ENCODE measurements around the gene MIS18BP1.
"Not testable (repeated sequence)": the region's sequence is repeated elsewhere in the genome, so short reads cannot be mapped to it uniquely, and the experiment has no call there.

MIS18BP1 gene

GRCh38 chr14:45246691-45247090, 6.3 kb downstream of the MIS18BP1 start:
- H3K79me2 ChIP-seq (ENCODE audit: control insufficient read depth, insufficient read depth, low read length, unreplicated experiment) = peaks cover 99% of the 10 kb centered on the region
- H3K27ac ChIP-seq (ENCODE audit: low read depth, low read length) = 0 out of 2 replicates have a peak overlapping the region, but pooled peaks have one; percentile 7
- no peak overlapping the region for H2AFZ ChIP-seq (ENCODE audit: low read length, unreplicated experiment)
- H3K36me3 ChIP-seq (ENCODE audit: insufficient read depth, low read length) = 0 out of 2 replicates have a peak, but pooled peaks cover 7% of the 10 kb centered on the region
- H3K4me1 ChIP-seq (ENCODE audit: control insufficient read depth, insufficient read depth, low read length, unreplicated experiment) = peaks cover 43% of the 10 kb centered on the region
- H3K27me3 ChIP-seq (ENCODE audit: insufficient read depth, low read length) = no peaks in the 10 kb centered on the region
- peak overlapping the region; percentile 44; the same call in 1 of the 2 replicates for H3K4me3 ChIP-seq (ENCODE audit: low read depth, low read length)

DNA sequence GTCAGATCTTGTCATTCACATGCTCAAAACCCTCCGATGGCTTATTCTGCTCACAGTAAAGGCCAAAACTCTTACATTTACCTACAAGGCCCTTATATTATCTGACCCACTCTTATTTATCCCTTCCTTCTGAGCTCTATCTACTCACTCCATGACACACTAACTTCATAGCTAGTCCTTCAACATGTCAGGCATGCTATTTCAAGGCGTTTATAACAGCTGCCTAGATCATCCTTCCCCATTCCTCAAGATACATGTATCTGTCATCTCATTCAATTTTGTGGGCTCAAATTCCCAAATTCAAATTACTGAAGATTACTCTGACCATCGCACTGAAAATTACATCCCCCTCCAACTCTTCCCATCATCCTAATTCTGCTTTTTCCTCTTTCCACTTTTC, 6.9 kb downstream of the MIS18BP1 start:
- Histone ChIP-seq H3K27me3 (ENCODE audit: insufficient read depth, low read length) (no peaks in the 10 kb centered on the region), H3K79me2 (ENCODE audit: control insufficient read depth, insufficient read depth, low read length, unreplicated experiment) (peaks cover 97% of the 10 kb centered on the region), H3K4me3 (ENCODE audit: low read depth, low read length) (no peak overlapping the region), H3K4me1 (ENCODE audit: control insufficient read depth, insufficient read depth, low read length, unreplicated experiment) (peaks cover 41% of the 10 kb centered on the region), H3K36me3 (ENCODE audit: insufficient read depth, low read length) (0 out of 2 replicates have a peak, but pooled peaks cover 7% of the 10 kb centered on the region), H3K27ac (ENCODE audit: low read depth, low read length) (no peak overlapping the region), H2AFZ (ENCODE audit: low read length, unreplicated experiment) (no peak overlapping the region)

DNA sequence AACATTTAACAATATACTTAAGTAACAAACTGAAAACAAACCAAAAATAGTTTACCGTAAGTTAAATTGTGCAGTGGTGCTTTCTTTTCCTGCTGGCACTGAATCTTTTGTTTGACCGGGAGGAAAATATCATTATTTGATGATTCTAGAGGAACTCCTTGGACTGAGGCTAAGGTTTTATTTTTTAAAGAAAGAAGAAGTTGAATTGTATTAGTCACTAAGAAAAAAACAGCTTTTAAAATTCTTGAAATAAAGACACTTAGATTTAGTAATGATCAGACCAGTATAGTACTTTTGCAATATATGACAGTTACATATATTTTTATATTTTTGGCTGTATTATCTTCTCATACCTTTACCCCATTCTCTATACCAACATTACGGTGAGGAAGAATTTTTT, 10.3 kb downstream of the MIS18BP1 start:
- peaks cover 75% of the 10 kb centered on the region for H3K79me2 ChIP-seq (ENCODE audit: control insufficient read depth, insufficient read depth, low read length, unreplicated experiment)
- H3K4me1 ChIP-seq (ENCODE audit: control insufficient read depth, insufficient read depth, low read length, unreplicated experiment) = peaks cover 27% of the 10 kb centered on the region
- H2AFZ ChIP-seq (ENCODE audit: low read length, unreplicated experiment) = peak overlapping the region; percentile 45
- H3K27me3 ChIP-seq (ENCODE audit: insufficient read depth, low read length) = no peaks in the 10 kb centered on the region
- H3K4me3 ChIP-seq (ENCODE audit: low read depth, low read length) = peak overlapping the region; percentile 70
- 0 out of 2 replicates have a peak, but pooled peaks cover 7% of the 10 kb centered on the region for H3K36me3 ChIP-seq (ENCODE audit: insufficient read depth, low read length)
- 0 out of 2 replicates have a peak overlapping the region, but pooled peaks have one; percentile 11 for H3K27ac ChIP-seq (ENCODE audit: low read depth, low read length)

- H3K79me2 ChIP-seq (ENCODE audit: control insufficient read depth, insufficient read depth, low read length, unreplicated experiment) = peaks cover 37% of the 10 kb centered on the region
- no peak overlapping the region for H3K27ac ChIP-seq (ENCODE audit: low read depth, low read length)
- H3K36me3 ChIP-seq (ENCODE audit: insufficient read depth, low read length) = 0 out of 2 replicates have a peak, but pooled peaks cover 2% of the 10 kb centered on the region
- H2AFZ ChIP-seq (ENCODE audit: low read length, unreplicated experiment) = no peak overlapping the region
- peaks cover 15% of the 10 kb centered on the region for H3K4me1 ChIP-seq (ENCODE audit: control insufficient read depth, insufficient read depth, low read length, unreplicated experiment)
- H3K27me3 ChIP-seq (ENCODE audit: insufficient read depth, low read length) = no peaks in the 10 kb centered on the region
- no peak overlapping the region for H3K4me3 ChIP-seq (ENCODE audit: low read depth, low read length)
Observed at GRCh38 chr14:45238988-45239387, 14.0 kb downstream of the MIS18BP1 start.

- H3K4me3 ChIP-seq (ENCODE audit: low read depth, low read length) = no peak overlapping the region
- H3K36me3 ChIP-seq (ENCODE audit: insufficient read depth, low read length) = peaks cover 46% of the 10 kb centered on the region
- no peak overlapping the region for H2AFZ ChIP-seq (ENCODE audit: low read length, unreplicated experiment)
- no peak overlapping the region for H3K27ac ChIP-seq (ENCODE audit: low read depth, low read length)
- H3K27me3 ChIP-seq (ENCODE audit: insufficient read depth, low read length) = no peaks in the 10 kb centered on the region
- no peaks in the 10 kb centered on the region for H3K4me1 ChIP-seq (ENCODE audit: control insufficient read depth, insufficient read depth, low read length, unreplicated experiment)
- H3K79me2 ChIP-seq (ENCODE audit: control insufficient read depth, insufficient read depth, low read length, unreplicated experiment) = no peaks in the 10 kb centered on the region
Observed at GRCh38 chr14:45227566-45227965, 25.4 kb downstream of the MIS18BP1 start.

DNA sequence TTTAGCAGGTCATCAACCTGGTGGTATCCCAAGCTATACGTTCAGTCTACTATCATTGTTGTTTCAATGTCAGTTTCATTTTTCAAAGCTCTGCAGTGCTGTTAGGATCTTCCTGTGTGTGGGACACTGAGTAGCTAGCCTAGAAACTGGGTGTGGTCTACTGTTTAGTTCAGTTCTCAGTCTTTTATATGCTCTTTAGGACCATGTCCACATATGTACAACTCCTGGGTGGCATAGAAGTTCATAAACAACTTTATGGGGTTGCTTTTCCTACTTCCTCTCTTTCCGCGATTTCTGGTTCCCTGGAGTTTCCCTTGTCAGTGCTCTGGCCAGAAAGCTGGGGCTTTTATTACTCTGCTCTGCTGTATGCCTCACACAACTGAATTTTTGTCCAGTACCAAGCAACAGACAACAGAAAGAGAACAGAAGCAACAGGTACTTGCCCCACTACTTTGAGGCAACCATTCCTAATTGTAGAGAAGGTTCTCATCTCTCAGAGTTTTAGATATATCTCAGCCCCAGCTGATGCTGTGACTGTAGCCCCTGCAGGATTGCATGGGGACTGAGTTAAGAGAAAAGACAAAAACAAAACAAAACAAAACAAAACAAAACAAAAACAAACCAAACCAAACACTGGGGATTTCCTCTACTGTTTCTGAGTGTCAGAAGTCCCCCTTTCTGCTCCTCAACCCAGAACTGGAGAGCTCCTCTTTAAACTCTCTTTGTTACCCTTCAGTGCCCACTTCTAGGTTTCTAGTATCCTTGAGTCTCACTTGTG, 30.3 kb downstream of the MIS18BP1 start:
- Histone ChIP-seq H3K4me1 (ENCODE audit: control insufficient read depth, insufficient read depth, low read length, unreplicated experiment) (no peaks in the 10 kb centered on the region), H3K27me3 (ENCODE audit: insufficient read depth, low read length) (no peaks in the 10 kb centered on the region), H3K36me3 (ENCODE audit: insufficient read depth, low read length) (peaks cover 30% of the 10 kb centered on the region), H2AFZ (ENCODE audit: low read length, unreplicated experiment) (no peak overlapping the region), H3K4me3 (ENCODE audit: low read depth, low read length) (no peak overlapping the region), H3K27ac (ENCODE audit: low read depth, low read length) (no peak overlapping the region), H3K79me2 (ENCODE audit: control insufficient read depth, insufficient read depth, low read length, unreplicated experiment) (no peaks in the 10 kb centered on the region)

GRCh38 chr14:45214341-45214740, 38.7 kb downstream of the MIS18BP1 start:
- H3K36me3 ChIP-seq (ENCODE audit: insufficient read depth, low read length) = peaks cover 24% of the 10 kb centered on the region
- H3K27me3 ChIP-seq (ENCODE audit: insufficient read depth, low read length); H3K4me3 ChIP-seq (ENCODE audit: low read depth, low read length); H3K4me1 ChIP-seq (ENCODE audit: control insufficient read depth, insufficient read depth, low read length, unreplicated experiment); H3K27ac ChIP-seq (ENCODE audit: low read depth, low read length); H2AFZ ChIP-seq (ENCODE audit: low read length, unreplicated experiment); H3K79me2 ChIP-seq (ENCODE audit: control insufficient read depth, insufficient read depth, low read length, unreplicated experiment): not testable (repeated sequence)

DNA sequence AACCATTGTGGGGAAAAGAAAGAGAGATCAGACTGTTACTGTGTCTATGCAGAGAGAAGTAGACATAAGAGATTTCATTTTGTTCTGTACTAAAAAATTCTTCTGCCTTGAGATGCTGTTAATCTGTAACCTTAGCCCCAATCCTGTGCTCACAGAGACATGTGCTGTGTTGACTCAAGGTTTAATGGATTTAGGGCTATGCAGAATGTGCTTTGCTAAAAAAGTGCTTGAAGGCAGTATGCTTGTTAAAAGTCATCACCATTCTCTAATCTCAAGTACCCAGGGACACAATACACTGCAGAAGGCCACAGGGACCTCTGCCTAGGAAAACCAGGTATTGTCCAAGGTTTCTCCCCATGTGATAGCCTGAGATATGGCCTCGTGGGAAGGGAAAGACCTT, 39.3 kb downstream of the MIS18BP1 start:
- not testable (repeated sequence) for H2AFZ ChIP-seq (ENCODE audit: low read length, unreplicated experiment); H3K27me3 ChIP-seq (ENCODE audit: insufficient read depth, low read length); H3K79me2 ChIP-seq (ENCODE audit: control insufficient read depth, insufficient read depth, low read length, unreplicated experiment); H3K27ac ChIP-seq (ENCODE audit: low read depth, low read length); H3K4me1 ChIP-seq (ENCODE audit: control insufficient read depth, insufficient read depth, low read length, unreplicated experiment); H3K4me3 ChIP-seq (ENCODE audit: low read depth, low read length)
- peaks cover 24% of the 10 kb centered on the region for H3K36me3 ChIP-seq (ENCODE audit: insufficient read depth, low read length)

- Histone ChIP-seq H2AFZ (ENCODE audit: low read length, unreplicated experiment) (no peak overlapping the region), H3K36me3 (ENCODE audit: insufficient read depth, low read length) (peaks cover 28% of the 10 kb centered on the region), H3K79me2 (ENCODE audit: control insufficient read depth, insufficient read depth, low read length, unreplicated experiment) (no peaks in the 10 kb centered on the region), H3K27ac (ENCODE audit: low read depth, low read length) (no peak overlapping the region), H3K27me3 (ENCODE audit: insufficient read depth, low read length) (no peaks in the 10 kb centered on the region), H3K4me3 (ENCODE audit: low read depth, low read length) (no peak overlapping the region), H3K4me1 (ENCODE audit: control insufficient read depth, insufficient read depth, low read length, unreplicated experiment) (no peaks in the 10 kb centered on the region)
Observed at GRCh38 chr14:45212231-45212630, 40.8 kb downstream of the MIS18BP1 start.

DNA sequence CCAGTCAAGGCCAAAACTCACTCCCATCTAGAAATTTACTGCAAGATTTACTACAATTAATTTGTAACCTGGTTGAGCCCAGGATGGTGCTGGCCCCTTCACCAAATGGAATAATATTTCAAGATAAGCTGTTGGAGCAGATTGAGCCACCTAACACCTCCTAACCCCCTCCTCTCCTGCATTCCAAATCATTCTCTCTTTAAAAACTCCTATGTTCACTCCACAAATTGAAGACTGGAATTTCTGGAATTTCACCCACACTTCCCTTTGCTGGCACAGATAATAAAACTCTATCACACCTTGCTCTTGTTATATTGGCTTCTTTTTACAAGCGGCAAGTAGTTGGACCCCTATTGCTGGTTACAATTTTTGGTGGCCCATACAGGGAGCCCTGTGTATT, 41.7 kb downstream of the MIS18BP1 start:
- Histone ChIP-seq H3K4me1 (ENCODE audit: control insufficient read depth, insufficient read depth, low read length, unreplicated experiment) (no peaks in the 10 kb centered on the region), H3K79me2 (ENCODE audit: control insufficient read depth, insufficient read depth, low read length, unreplicated experiment) (no peaks in the 10 kb centered on the region), H3K36me3 (ENCODE audit: insufficient read depth, low read length) (peaks cover 30% of the 10 kb centered on the region), H3K27me3 (ENCODE audit: insufficient read depth, low read length) (no peaks in the 10 kb centered on the region), H3K4me3 (ENCODE audit: low read depth, low read length) (no peak overlapping the region), H3K27ac (ENCODE audit: low read depth, low read length) (no peak overlapping the region), H2AFZ (ENCODE audit: low read length, unreplicated experiment) (no peak overlapping the region)

GRCh38 chr14:45210159-45210558, 42.8 kb downstream of the MIS18BP1 start:
- no peaks in the 10 kb centered on the region for H3K4me1 ChIP-seq (ENCODE audit: control insufficient read depth, insufficient read depth, low read length, unreplicated experiment)
- no peaks in the 10 kb centered on the region for H3K79me2 ChIP-seq (ENCODE audit: control insufficient read depth, insufficient read depth, low read length, unreplicated experiment)
- H3K27me3 ChIP-seq (ENCODE audit: insufficient read depth, low read length) = no peaks in the 10 kb centered on the region
- peaks cover 33% of the 10 kb centered on the region for H3K36me3 ChIP-seq (ENCODE audit: insufficient read depth, low read length)
- H3K27ac ChIP-seq (ENCODE audit: low read depth, low read length) = no peak overlapping the region
- H3K4me3 ChIP-seq (ENCODE audit: low read depth, low read length) = no peak overlapping the region
- H2AFZ ChIP-seq (ENCODE audit: low read length, unreplicated experiment) = no peak overlapping the region
